SK-N-MC (cell line): ENCODE measurements around the gene VAV2.

Experiments
- EZH2 ChIP-seq: fragments of 200-600 bp; sonication (generic); IDR thresholded peaks from one replicate; pipeline ENCODE4 v1.6.1; 2017; ENCODE audit warnings: antibody characterized with exemption
- FOXP2 ChIP-seq: optimal IDR thresholded peaks from 2 replicates; pipeline ENCODE3; 2011; ENCODE audit warnings: mild to moderate bottlenecking, moderate library complexity; ENCODE audit not compliant: insufficient read depth; ENCODE audit errors: extremely low read length, control extremely low read depth
- POLR2AphosphoS5 ChIP-seq: IDR thresholded peaks from 2 replicates; pipeline ENCODE4 v1.6.1; 2012; ENCODE audit warnings: mild to moderate bottlenecking, low read depth, low read length, borderline replicate concordance

DNA sequence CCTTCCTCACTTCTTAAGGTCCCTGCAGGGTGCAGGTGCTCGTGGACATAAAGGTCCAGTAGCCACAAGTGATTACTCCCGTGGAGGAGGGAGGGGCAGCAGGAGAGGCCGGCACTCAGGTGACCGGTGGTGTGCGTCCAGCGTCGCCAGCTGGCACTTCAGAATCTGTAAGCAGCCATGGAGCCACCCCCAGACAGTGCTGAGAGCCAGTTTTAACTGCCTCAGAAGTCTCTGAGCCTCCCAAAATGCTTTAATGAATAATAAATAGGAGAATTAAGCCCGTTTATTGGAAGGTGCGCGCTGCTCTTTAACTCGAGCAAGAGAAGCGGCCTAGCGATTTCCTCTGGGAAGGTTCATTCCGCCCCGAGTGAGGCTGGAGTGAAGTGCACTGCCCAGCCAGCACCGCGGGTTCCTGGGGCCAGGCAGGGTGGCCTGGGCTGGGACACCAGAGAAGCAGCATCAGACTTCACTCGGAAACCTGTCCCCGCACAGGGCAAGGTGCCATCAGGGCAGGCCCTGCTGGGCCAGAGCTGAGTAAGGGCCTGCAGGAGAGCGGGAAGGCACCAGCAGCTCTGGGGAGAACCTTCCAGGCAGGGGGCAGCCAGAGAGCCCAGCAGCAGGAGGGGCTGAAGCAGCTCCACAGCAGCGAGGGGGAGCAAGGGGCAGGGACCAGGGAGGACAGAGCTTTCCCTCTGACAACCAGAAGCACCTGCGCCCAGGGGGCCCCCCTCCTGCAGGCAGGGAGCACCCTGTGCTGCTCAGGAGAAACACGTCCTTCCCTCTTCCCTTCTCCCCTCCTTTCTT is 61.2 kb downstream of the VAV2 start:
- TF ChIP-seq POLR2AphosphoS5 = no peak
- TF ChIP-seq EZH2 = no peak
- no peak for TF ChIP-seq FOXP2
